HEK293 (cell line): ENCODE results near the gene CIB4.

Source experiments
- SALL2 ChIP-seq: fragments of 450-650 bp; formaldehyde crosslinking; IDR thresholded peaks from 2 replicates; pipeline ENCODE4 v1.5.0; 2017; ENCODE audit warnings: missing biosample characterization, mild to moderate bottlenecking, missing genetic modification characterization, borderline replicate concordance
- ZNF175 ChIP-seq: fragments of 450-650 bp; formaldehyde crosslinking; IDR thresholded peaks from 2 replicates; pipeline ENCODE4 v1.5.1; 2016; ENCODE audit warnings: missing biosample characterization, missing genetic modification characterization
- ZNF394 ChIP-seq: fragments of 450-650 bp; formaldehyde crosslinking; IDR thresholded peaks from 2 replicates; pipeline ENCODE4 v1.5.1; 2016; ENCODE audit warnings: missing biosample characterization, missing genetic modification characterization, mild to moderate bottlenecking, moderate library complexity, borderline replicate concordance
- ZNF600 ChIP-seq: fragments of 450-650 bp; formaldehyde crosslinking; IDR thresholded peaks from 2 replicates; pipeline ENCODE4 v1.5.1; 2016; ENCODE audit warnings: missing biosample characterization, missing genetic modification characterization
- ZNF626 ChIP-seq: fragments of 450-650 bp; sonication (Bioruptor Pico); formaldehyde crosslinking; IDR thresholded peaks from 2 replicates; pipeline ENCODE4 v1.5.1; 2018; ENCODE audit warnings: missing biosample characterization, missing genetic modification characterization, inconsistent platforms
- ZNF677 ChIP-seq: fragments of 450-650 bp; IDR thresholded peaks from 2 replicates; pipeline ENCODE4 v1.5.0; 2018; ENCODE audit warnings: missing biosample characterization, mild to moderate bottlenecking, missing genetic modification characterization, moderate library complexity

DNA sequence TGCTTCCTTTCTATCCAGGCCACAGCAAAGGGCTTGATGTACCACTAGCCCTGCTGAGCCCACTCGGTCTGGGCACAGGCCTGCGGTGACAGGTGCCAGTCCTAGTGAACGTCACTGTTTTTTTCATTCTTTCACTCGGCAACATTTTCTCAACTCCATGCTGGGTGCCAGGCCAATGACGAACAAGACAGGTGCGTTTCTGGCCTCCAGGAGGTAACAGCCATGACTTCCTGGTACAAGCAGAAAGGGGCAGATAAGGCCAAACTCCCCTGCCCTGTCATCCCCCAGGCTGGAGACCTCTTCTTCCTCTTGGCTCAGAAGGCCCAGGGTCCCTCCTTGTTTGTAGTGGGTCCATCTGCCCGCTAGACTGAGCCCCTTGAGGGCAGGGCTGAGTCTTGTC, 107.5 kb downstream of the CIB4 start:
- no peak for TF ChIP-seq ZNF394
- TF ChIP-seq ZNF175 (tag by site-specific recombination), result no peak
- TF ChIP-seq ZNF677 (tag by site-specific recombination), result no peak
- no peak for TF ChIP-seq ZNF600 (tag by site-specific recombination)
- TF ChIP-seq SALL2 (tag by site-specific recombination), result no peak
- TF ChIP-seq ZNF626 (tag by site-specific recombination), result no peak
